Fibroblast of lung (primary cell): ENCODE measurements around the gene ITCH. TPM values are rescaled to one million over a fixed set of nuclear protein-coding genes. Genes with fewer than 3 reads are reported as not detected.
A peak's percentile ranks its signal among the peaks of the same experiment; 100 is the strongest.

ENCODE experiments used
- DNase-seq, 2 donors: peaks; one replicate each; pipeline versions ENCODE4 v3.0.0 to v3.0.0-alpha.2; 2010; ENCODE audit warnings: low read depth in 2 of 2
- H2AFZ ChIP-seq: 2 replicates; pipeline ENCODE4 v1.5.1; 2012; ENCODE audit warnings: low read length, control low read depth, inconsistent platforms
- H3K27ac ChIP-seq: 2 replicates; pipeline ENCODE4 v1.5.1; 2011; ENCODE audit warnings: low read length, control low read depth; ENCODE audit not compliant: insufficient read depth
- H3K27me3 ChIP-seq: 2 replicates; pipeline ENCODE4 v1.5.1; 2011; ENCODE audit warnings: mild to moderate bottlenecking, low read length; ENCODE audit not compliant: control insufficient read depth, insufficient read depth
- H3K36me3 ChIP-seq: 2 replicates; pipeline ENCODE4 v1.5.1; 2011; ENCODE audit warnings: low read length; ENCODE audit not compliant: control insufficient read depth, insufficient read depth
- H3K4me1 ChIP-seq: 2 replicates; pipeline ENCODE4 v1.5.1; 2011; ENCODE audit warnings: low read length; ENCODE audit not compliant: control insufficient read depth, insufficient read depth; ENCODE audit errors: extremely low read depth
- H3K4me2 ChIP-seq: 2 replicates; pipeline ENCODE4 v1.5.1; 2011; ENCODE audit warnings: low read length, control low read depth; ENCODE audit not compliant: insufficient read depth; ENCODE audit errors: extremely low read depth
- H3K4me3 ChIP-seq, 4 experiments: fragments of 200-600 bp in 1 of 4; sonication (generic) in 1 of 4; replicated peaks in 1 of 4; 2 replicates each; pipeline ENCODE4 v1.5.1; 2011 to 2016; ENCODE audit warnings: low read length in 4 of 4, low read depth in 3 of 4, mild to moderate bottlenecking in 3 of 4, control low read depth in 2 of 4, inconsistent platforms in 1 of 4, mixed read lengths in 1 of 4; ENCODE audit not compliant: insufficient read depth in 1 of 4; ENCODE audit errors: control extremely low read depth in 1 of 4
- H3K79me2 ChIP-seq: 2 replicates; pipeline ENCODE4 v1.5.1; 2012; ENCODE audit warnings: mild to moderate bottlenecking, low read length, inconsistent platforms; ENCODE audit not compliant: control insufficient read depth, insufficient read depth
- H3K9ac ChIP-seq: 2 replicates; pipeline ENCODE4 v1.5.1; 2011; ENCODE audit warnings: mild to moderate bottlenecking, low read length, control low read depth; ENCODE audit not compliant: insufficient read depth
- H3K9me3 ChIP-seq: 2 replicates; pipeline ENCODE4 v1.5.1; 2012; ENCODE audit warnings: low read depth, low read length; ENCODE audit not compliant: control insufficient read depth, insufficient read depth
- H4K20me1 ChIP-seq: 2 replicates; pipeline ENCODE4 v1.5.1; 2011; ENCODE audit warnings: low read length; ENCODE audit not compliant: control insufficient read depth, insufficient read depth; ENCODE audit errors: extremely low read depth
- EZH2 ChIP-seq: IDR thresholded peaks from 2 replicates; pipeline ENCODE4 v1.5.1; 2012; ENCODE audit warnings: low read length, control low read depth, mild to moderate bottlenecking; ENCODE audit errors: missing control alignments
- polyA plus RNA-seq, 2 donors: library from polyadenylated mRNA; depleted of rRNA in 1 of 2; stranded (reverse) in 1 of 2; unstranded in 1 of 2; fragments of >200 nt; gene quantifications; 2 replicates each; pipeline ENCODE4 v1.2.1, GENCODE V29; 2011 to 2012; ENCODE audit warnings: missing spikeins in 1 of 2
- total RNA-seq: library from RNA; depleted of rRNA; stranded (reverse); fragments of >200 nt; gene quantifications from 2 replicates; pipeline ENCODE4 v1.2.1, GENCODE V29; 2014
- TF ChIP-seq, protein P1 (sequence below), 2 donors: IDR thresholded peaks in 1 of 2; conservative IDR thresholded peaks in 1 of 2; 1 replicate in 1 of 2; 2 replicates in 1 of 2; pipeline ENCODE4 v1.5.1; 2011 to 2012; ENCODE audit warnings: low read length in 2 of 2, control low read depth in 1 of 2, inconsistent platforms in 1 of 2, low read depth in 1 of 2, mild to moderate bottlenecking in 1 of 2

The ITCH gene
- total and polyA plus RNA-seq, 2 donors (not counting 1 experiment from before 2014, with no cell fraction given): 25.0 to 77.6 TPM

DNA sequence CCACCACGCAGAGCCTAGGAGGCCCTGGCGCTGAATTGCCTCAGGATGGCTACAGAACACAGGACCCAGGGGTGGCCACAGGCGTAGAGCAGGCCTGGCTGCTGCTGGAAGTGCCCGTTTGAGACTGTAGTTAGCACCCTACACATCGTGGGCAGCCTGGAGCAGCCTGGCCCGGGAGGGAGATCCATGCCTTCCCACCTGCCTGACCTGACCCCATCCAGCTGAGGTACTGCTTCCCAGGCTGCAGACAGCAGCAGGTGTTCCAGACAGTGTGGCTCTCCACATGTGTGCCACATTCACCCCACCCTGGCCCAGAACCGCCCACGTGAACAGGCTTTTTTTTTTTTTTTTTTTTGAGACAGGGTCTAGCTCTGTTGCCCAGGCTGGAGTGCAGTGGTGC, 174.6 kb downstream of the ITCH start:
- H3K27me3 ChIP-seq: no peaks in the 10 kb centered on the region
- no peak overlapping the region for H3K4me3 ChIP-seq
- no peak for TF ChIP-seq EZH2
- TF ChIP-seq, protein P1, sequence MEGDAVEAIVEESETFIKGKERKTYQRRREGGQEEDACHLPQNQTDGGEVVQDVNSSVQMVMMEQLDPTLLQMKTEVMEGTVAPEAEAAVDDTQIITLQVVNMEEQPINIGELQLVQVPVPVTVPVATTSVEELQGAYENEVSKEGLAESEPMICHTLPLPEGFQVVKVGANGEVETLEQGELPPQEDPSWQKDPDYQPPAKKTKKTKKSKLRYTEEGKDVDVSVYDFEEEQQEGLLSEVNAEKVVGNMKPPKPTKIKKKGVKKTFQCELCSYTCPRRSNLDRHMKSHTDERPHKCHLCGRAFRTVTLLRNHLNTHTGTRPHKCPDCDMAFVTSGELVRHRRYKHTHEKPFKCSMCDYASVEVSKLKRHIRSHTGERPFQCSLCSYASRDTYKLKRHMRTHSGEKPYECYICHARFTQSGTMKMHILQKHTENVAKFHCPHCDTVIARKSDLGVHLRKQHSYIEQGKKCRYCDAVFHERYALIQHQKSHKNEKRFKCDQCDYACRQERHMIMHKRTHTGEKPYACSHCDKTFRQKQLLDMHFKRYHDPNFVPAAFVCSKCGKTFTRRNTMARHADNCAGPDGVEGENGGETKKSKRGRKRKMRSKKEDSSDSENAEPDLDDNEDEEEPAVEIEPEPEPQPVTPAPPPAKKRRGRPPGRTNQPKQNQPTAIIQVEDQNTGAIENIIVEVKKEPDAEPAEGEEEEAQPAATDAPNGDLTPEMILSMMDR (conservative IDR thresholded peaks at IDR 0.05 in 1 of 2, IDR thresholded peaks at IDR 0.05 in 1 of 2; ENCODE audit: low read depth in 1 of 2, low read length in 2 of 2): no peak
- H3K36me3 ChIP-seq: peaks cover 35% of the 10 kb centered on the region
- peaks cover 2% of the 10 kb centered on the region for H3K79me2 ChIP-seq
- H2AFZ ChIP-seq: no peak overlapping the region
- DNase-seq: no peak
- no peaks in the 10 kb centered on the region for H4K20me1 ChIP-seq
- no peak overlapping the region for H3K27ac ChIP-seq
- H3K4me2 ChIP-seq: no peak overlapping the region
- H3K4me1 ChIP-seq: no peaks in the 10 kb centered on the region
- H3K9ac ChIP-seq: no peak overlapping the region
- H3K9me3 ChIP-seq: no peaks in the 10 kb centered on the region

DNA sequence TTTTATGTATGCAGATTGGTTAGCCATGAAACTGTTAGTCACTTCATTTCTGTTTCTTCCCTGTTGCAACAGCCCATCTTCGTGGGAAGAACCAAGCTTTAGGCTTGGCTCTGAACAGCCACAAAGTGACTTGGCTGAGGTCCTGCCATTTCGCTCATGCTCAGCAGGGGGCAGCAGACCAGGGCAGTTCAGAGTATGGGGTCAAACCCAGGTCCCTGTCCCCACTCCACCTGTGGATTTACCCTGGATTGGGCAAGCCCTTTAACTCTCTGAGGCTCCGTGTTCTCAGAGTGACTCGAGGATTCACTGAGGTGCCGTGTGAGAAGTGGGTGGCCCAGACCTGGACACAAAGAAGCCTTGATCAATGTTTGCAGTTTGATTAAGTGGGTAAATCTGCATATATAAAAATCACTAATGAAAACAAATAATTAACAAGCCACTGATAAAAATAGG, 175.6 kb downstream of the ITCH start:
- DNase-seq: peak in 1 of 2 donors; percentile 73
- no peak overlapping the region for H2AFZ ChIP-seq

GRCh38 chr20:34539756-34540155, 176.7 kb downstream of the ITCH start:
- no peaks in the 10 kb centered on the region for H3K9me3 ChIP-seq
- peaks cover 25% of the 10 kb centered on the region for H3K36me3 ChIP-seq

More for the DNA sequence above, 175.6 kb downstream of the ITCH start:
- no peaks in the 10 kb centered on the region for H3K9me3 ChIP-seq
- peaks cover 31% of the 10 kb centered on the region for H3K36me3 ChIP-seq
- H3K4me1 ChIP-seq: no peaks in the 10 kb centered on the region
- no peaks in the 10 kb centered on the region for H4K20me1 ChIP-seq
- H3K27ac ChIP-seq: no peak overlapping the region
- H3K79me2 ChIP-seq: no peaks in the 10 kb centered on the region
- no peaks in the 10 kb centered on the region for H3K27me3 ChIP-seq
- H3K4me3 ChIP-seq: no peak overlapping the region
- H3K9ac ChIP-seq: no peak overlapping the region
- no peak overlapping the region for H3K4me2 ChIP-seq
- TF ChIP-seq, protein P1 (conservative IDR thresholded peaks at IDR 0.05 in 1 of 2, IDR thresholded peaks at IDR 0.05 in 1 of 2; ENCODE audit: low read depth in 1 of 2, low read length in 2 of 2): peak; percentile 77 to 89
- TF ChIP-seq EZH2: no peak

More at GRCh38 chr20:34539756-34540155, 176.7 kb downstream of the ITCH start:
- Histone ChIP-seq H3K27ac (no peak overlapping the region), H4K20me1 (no peaks in the 10 kb centered on the region), H3K4me2 (no peak overlapping the region), H3K9ac (no peak overlapping the region), H3K4me3 (no peak overlapping the region), H2AFZ (no peak overlapping the region), H3K27me3 (no peaks in the 10 kb centered on the region), H3K79me2 (no peaks in the 10 kb centered on the region), H3K4me1 (no peaks in the 10 kb centered on the region)
- TF ChIP-seq EZH2: no peak
- TF ChIP-seq, protein P1 (conservative IDR thresholded peaks at IDR 0.05 in 1 of 2, IDR thresholded peaks at IDR 0.05 in 1 of 2; ENCODE audit: low read depth in 1 of 2, low read length in 2 of 2): no peak
- DNase-seq: no peak
